Measurements from ENCODE around the gene PGM2L1. TPM values are rescaled to one million over a fixed set of nuclear protein-coding genes. Genes with fewer than 3 reads are reported as not detected.
"Not testable (repeated sequence)": the region's sequence is repeated elsewhere in the genome, so short reads cannot be mapped to it uniquely, and the experiment has no call there.

PGM2L1 gene
- polyA plus RNA-seq, 6 donors from 2014 or later, result 3.6 to 6.4 (median 5.1) TPM

- DNase-seq (peak; percentile 56), ATAC-seq (ENCODE audit: low read depth in 2 of 2) (peak; percentile 81 to 90)
- Mint-ChIP-seq H3K27ac (peak overlapping the region in 1 of 6 donors; percentile 38), H3K9me3 (no peaks in the 10 kb centered on the region), H3K36me3 (no peaks in the 10 kb centered on the region), H3K27me3 (no peaks in the 10 kb centered on the region), H3K4me3 (no peak overlapping the region), H3K4me1 (peaks cover 0 to 2% (median 2%) of the 10 kb centered on the region in 3 donors)
These were observed 9.4 kb downstream of the PGM2L1 start for GRCh38 chr11:74388678-74389327.

GRCh38 chr11:74384641-74385040 lies 13.6 kb downstream of the PGM2L1 start:
- ATAC-seq (ENCODE audit: low read depth in 2 of 2) (no peak), DNase-seq (no peak)
- H3K4me1 Mint-ChIP-seq, result peaks cover 0 to 2% (median 0%) of the 10 kb centered on the region in 3 donors
- H3K27me3 Mint-ChIP-seq, result no peaks in the 10 kb centered on the region
- no peaks in the 10 kb centered on the region for H3K9me3 Mint-ChIP-seq
- H3K36me3 Mint-ChIP-seq, result no peaks in the 10 kb centered on the region
- H3K4me3 Mint-ChIP-seq, result no peak overlapping the region
- no peak overlapping the region for H3K27ac Mint-ChIP-seq

DNA sequence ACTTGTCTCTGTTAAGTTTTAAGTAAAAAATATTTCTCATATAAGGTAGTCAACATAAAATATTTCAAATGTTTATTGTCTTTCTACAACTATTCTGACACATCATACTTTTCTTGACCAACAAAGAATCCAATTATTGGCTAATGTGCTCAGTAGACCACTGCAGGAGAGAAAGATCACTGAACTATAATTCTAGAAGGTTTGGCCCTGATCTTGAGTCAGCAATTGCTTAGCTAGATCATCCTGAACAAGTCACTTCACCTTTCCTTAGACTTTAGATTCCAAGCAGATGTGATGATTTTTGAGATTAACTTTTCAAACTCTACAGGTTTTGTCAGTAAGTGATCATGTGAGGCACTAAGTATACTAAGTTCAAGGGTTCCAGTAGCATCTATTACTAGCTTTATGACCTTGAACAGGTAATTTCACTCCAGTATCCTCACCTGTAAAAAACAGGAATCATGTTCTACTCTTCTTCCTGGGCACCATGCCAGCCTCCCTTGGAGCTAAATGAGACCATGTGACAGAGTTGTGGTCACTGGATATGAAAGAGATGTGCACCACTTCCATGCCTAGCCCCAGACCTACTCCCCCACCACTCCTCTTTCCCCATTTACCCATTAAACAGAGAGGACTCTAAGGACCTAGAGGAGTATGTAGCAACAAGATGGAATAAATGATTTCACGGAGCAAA lies 17.3 kb downstream of the PGM2L1 start:
- H3K27me3 Mint-ChIP-seq, result no peaks in the 10 kb centered on the region
- DNase-seq, result no peak
- H3K9me3 Mint-ChIP-seq, result no peaks in the 10 kb centered on the region
- ATAC-seq (ENCODE audit: low read depth in 2 of 2), result no peak
- H3K36me3 Mint-ChIP-seq, result no peaks in the 10 kb centered on the region
- H3K27ac Mint-ChIP-seq, result no peak overlapping the region
- H3K4me3 Mint-ChIP-seq, result no peak overlapping the region
- no peaks in the 10 kb centered on the region for H3K4me1 Mint-ChIP-seq

GRCh38 chr11:74377689-74378088 lies 20.5 kb downstream of the PGM2L1 start:
- DNase-seq, result no peak
- Mint-ChIP-seq H3K27ac (no peak overlapping the region), H3K9me3 (no peaks in the 10 kb centered on the region), H3K4me1 (no peaks in the 10 kb centered on the region), H3K27me3 (no peaks in the 10 kb centered on the region), H3K36me3 (no peaks in the 10 kb centered on the region), H3K4me3 (no peak overlapping the region)
- ATAC-seq (ENCODE audit: low read depth in 2 of 2), result no peak

GRCh38 chr11:74373382-74373781 lies 24.9 kb downstream of the PGM2L1 start:
- Mint-ChIP-seq H3K27ac (no peak overlapping the region), H3K4me1 (no peaks in the 10 kb centered on the region), H3K4me3 (no peak overlapping the region), H3K9me3 (no peaks in the 10 kb centered on the region), H3K36me3 (peaks cover 0 to 4% of the 10 kb centered on the region in 2 donors), H3K27me3 (no peaks in the 10 kb centered on the region)
- ATAC-seq (ENCODE audit: low read depth in 2 of 2), result no peak
- no peak for DNase-seq

- H3K4me3 Mint-ChIP-seq, result no peak overlapping the region
- H3K27me3 Mint-ChIP-seq, result no peaks in the 10 kb centered on the region
- H3K4me1 Mint-ChIP-seq, result no peaks in the 10 kb centered on the region
- ATAC-seq (ENCODE audit: low read depth in 2 of 2) (no peak), DNase-seq (no peak)
- no peaks in the 10 kb centered on the region for H3K9me3 Mint-ChIP-seq
- no peak overlapping the region for H3K27ac Mint-ChIP-seq
- peaks cover 0 to 4% of the 10 kb centered on the region in 2 donors for H3K36me3 Mint-ChIP-seq
These were observed 26.8 kb downstream of the PGM2L1 start for GRCh38 chr11:74371269-74372052.

DNA sequence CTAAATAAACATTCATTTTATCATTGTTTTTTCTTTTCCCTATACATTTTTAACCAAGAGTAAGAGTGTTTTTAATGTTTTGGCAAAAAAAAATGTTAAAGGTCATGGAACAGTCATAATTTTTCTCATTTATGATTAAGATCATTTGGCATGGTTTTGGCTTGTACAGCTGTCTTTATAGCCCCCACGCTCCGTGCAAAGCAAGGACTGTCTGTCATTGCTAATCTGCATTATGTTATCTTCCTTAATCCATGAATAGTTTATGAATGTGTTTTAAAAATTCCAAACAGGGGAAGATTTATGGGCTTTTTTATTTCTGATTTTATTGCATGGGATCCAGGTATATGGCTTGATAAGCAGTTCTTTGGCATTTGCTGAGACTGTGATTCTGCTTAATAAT lies 28.1 kb downstream of the PGM2L1 start:
- Mint-ChIP-seq H3K9me3 (no peaks in the 10 kb centered on the region), H3K36me3 (peaks cover 0 to 4% of the 10 kb centered on the region in 2 donors), H3K4me1 (no peaks in the 10 kb centered on the region), H3K27ac (no peak overlapping the region), H3K4me3 (no peak overlapping the region), H3K27me3 (no peaks in the 10 kb centered on the region)
- DNase-seq, result no peak
- ATAC-seq (ENCODE audit: low read depth in 2 of 2), result no peak

GRCh38 chr11:74367881-74368280 lies 30.4 kb downstream of the PGM2L1 start:
- H3K9me3 Mint-ChIP-seq, result no peaks in the 10 kb centered on the region

DNA sequence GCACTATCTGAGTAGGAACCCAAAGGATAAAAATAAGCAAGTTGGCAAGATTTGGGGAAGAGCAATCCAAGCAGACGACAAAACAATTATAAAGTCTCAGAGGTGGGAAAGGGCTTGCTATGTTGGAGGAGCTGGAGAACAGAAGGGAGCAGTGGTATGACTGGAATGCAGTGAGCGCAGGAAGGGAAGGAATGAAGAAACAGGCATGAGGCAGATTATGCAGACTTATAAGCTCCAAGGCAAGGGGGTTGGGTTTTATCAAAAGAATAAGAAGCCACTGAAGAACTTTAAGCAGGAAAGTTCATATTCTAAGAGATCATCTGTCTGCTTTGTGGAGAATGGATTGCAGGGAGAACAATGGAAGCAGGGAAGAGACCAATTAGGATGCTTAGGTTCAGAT lies 31.7 kb downstream of the PGM2L1 start:
- DNase-seq (no peak), ATAC-seq (ENCODE audit: low read depth in 2 of 2) (no peak)
- Mint-ChIP-seq H3K9me3 (peaks cover 0 to 2% (median 0%) of the 10 kb centered on the region in 7 donors), H3K27me3 (no peaks in the 10 kb centered on the region), H3K4me1 (no peaks in the 10 kb centered on the region), H3K4me3 (no peak overlapping the region), H3K36me3 (peaks cover 14 to 20% of the 10 kb centered on the region in 2 donors), H3K27ac (no peak overlapping the region)

More at GRCh38 chr11:74367881-74368280, 30.4 kb downstream of the PGM2L1 start:
- DNase-seq (no peak), ATAC-seq (ENCODE audit: low read depth in 2 of 2) (no peak)
- Mint-ChIP-seq H3K27me3 (no peaks in the 10 kb centered on the region), H3K4me1 (no peaks in the 10 kb centered on the region), H3K27ac (no peak overlapping the region), H3K4me3 (no peak overlapping the region), H3K36me3 (peaks cover 4 to 8% of the 10 kb centered on the region in 2 donors)

- not testable (repeated sequence) for H3K27me3 Mint-ChIP-seq, H3K4me1 Mint-ChIP-seq
- H3K36me3 Mint-ChIP-seq, result peaks cover 18 to 27% of the 10 kb centered on the region in 2 donors
These were observed 32.4 kb downstream of the PGM2L1 start for GRCh38 chr11:74365805-74366204.

GRCh38 chr11:74357449-74357848 lies 40.8 kb downstream of the PGM2L1 start:
- H3K4me3 Mint-ChIP-seq, result no peak overlapping the region
- H3K27me3 Mint-ChIP-seq, result no peaks in the 10 kb centered on the region
- H3K4me1 Mint-ChIP-seq, result peaks cover 0 to 5% (median 0%) of the 10 kb centered on the region in 3 donors
- H3K27ac Mint-ChIP-seq, result peak overlapping the region in 1 of 6 donors; percentile 12
- peaks cover 0 to 6% (median 2%) of the 10 kb centered on the region in 7 donors for H3K9me3 Mint-ChIP-seq
- H3K36me3 Mint-ChIP-seq, result peaks cover 47 to 54% of the 10 kb centered on the region in 2 donors
- ATAC-seq (ENCODE audit: low read depth in 2 of 2) (no peak), DNase-seq (no peak)

More at GRCh38 chr11:74365805-74366204, 32.4 kb downstream of the PGM2L1 start:
- not testable (repeated sequence) for H3K4me3 Mint-ChIP-seq; H3K9me3 Mint-ChIP-seq; H3K27ac Mint-ChIP-seq; ATAC-seq (ENCODE audit: low read depth in 2 of 2); DNase-seq

GRCh38 chr11:74355626-74356025 lies 42.6 kb downstream of the PGM2L1 start:
- no peak overlapping the region for H3K27ac Mint-ChIP-seq
- no peak overlapping the region for H3K4me3 Mint-ChIP-seq
- DNase-seq (no peak), ATAC-seq (ENCODE audit: low read depth in 2 of 2) (no peak)
- H3K9me3 Mint-ChIP-seq, result peaks cover 0 to 2% (median 0%) of the 10 kb centered on the region in 7 donors
- peaks cover 30 to 46% of the 10 kb centered on the region in 2 donors for H3K36me3 Mint-ChIP-seq
- no peaks in the 10 kb centered on the region for H3K27me3 Mint-ChIP-seq
- H3K4me1 Mint-ChIP-seq, result peaks cover 0 to 5% (median 0%) of the 10 kb centered on the region in 3 donors

- ATAC-seq (ENCODE audit: low read depth in 2 of 2), result no peak
- peaks cover 26 to 36% of the 10 kb centered on the region in 2 donors for H3K36me3 Mint-ChIP-seq
- H3K27me3 Mint-ChIP-seq, result no peaks in the 10 kb centered on the region
These were observed 44.2 kb downstream of the PGM2L1 start for GRCh38 chr11:74354036-74354435.

More at GRCh38 chr11:74354036-74354435, 44.2 kb downstream of the PGM2L1 start:
- no peak for DNase-seq
- peak overlapping the region in 2 of 6 donors; percentile 18 to 44 for H3K27ac Mint-ChIP-seq
- no peak overlapping the region for H3K4me3 Mint-ChIP-seq
- peaks cover 0 to 2% (median 0%) of the 10 kb centered on the region in 7 donors for H3K9me3 Mint-ChIP-seq
- peaks cover 0 to 5% (median 0%) of the 10 kb centered on the region in 3 donors for H3K4me1 Mint-ChIP-seq
